Lung (tissue), 12 donors: ENCODE data around the gene SPACDR. TPM values are rescaled to one million over a fixed set of nuclear protein-coding genes. Genes with fewer than 3 reads are reported as not detected.
A peak's percentile ranks its signal among the peaks of the same experiment; 100 is the strongest.
"Not testable (repeated sequence)": the region's sequence is repeated elsewhere in the genome, so short reads cannot be mapped to it uniquely, and the experiment has no call there.

Experiments
- ATAC-seq: fragments of 200-7000 bp; cut with Tn5 transposase; one replicate; pipeline ENCODE4 v1.9.1; 2020; ENCODE audit warnings: moderate number of reproducible peaks; ENCODE audit not compliant: insufficient read depth, low FRiP score
- DNase-seq, 3 donors: peaks; one replicate each; pipeline ENCODE4 v3.0.0-alpha.2; 2013 to 2017
- H3K27ac ChIP-seq, 2 donors: one replicate each; pipeline ENCODE4 v1.5.1; 2013; ENCODE audit warnings: mild to moderate bottlenecking in 2 of 2, moderate library complexity in 2 of 2, control low read depth in 1 of 2, inconsistent platforms in 1 of 2, low read depth in 1 of 2, low read length in 1 of 2
- H3K27me3 ChIP-seq, 3 donors: one replicate each; pipeline ENCODE4 v1.5.1; 2013; ENCODE audit warnings: low read length in 2 of 3; ENCODE audit not compliant: control insufficient read depth in 3 of 3, insufficient read depth in 3 of 3
- H3K36me3 ChIP-seq, 4 donors: one replicate each; pipeline ENCODE4 v1.5.1; 2013; ENCODE audit warnings: low read length in 4 of 4, mild to moderate bottlenecking in 1 of 4, moderate library complexity in 1 of 4; ENCODE audit not compliant: control insufficient read depth in 4 of 4, insufficient read depth in 4 of 4
- H3K4me1 ChIP-seq, 5 donors: one replicate each; pipeline ENCODE4 v1.5.1; 2013; ENCODE audit warnings: low read length in 5 of 5, mild to moderate bottlenecking in 2 of 5, moderate library complexity in 1 of 5; ENCODE audit not compliant: control insufficient read depth in 5 of 5, insufficient read depth in 5 of 5
- H3K4me3 ChIP-seq: one replicate; pipeline ENCODE4 v1.5.1; 2013; ENCODE audit warnings: mild to moderate bottlenecking, control low read depth, moderate library complexity
- H3K9ac ChIP-seq, 2 donors: one replicate each; pipeline ENCODE4 v1.5.1; 2013; ENCODE audit warnings: low read length in 2 of 2, control low read depth in 1 of 2; ENCODE audit not compliant: insufficient read depth in 1 of 2
- H3K9me3 ChIP-seq, 4 donors: one replicate each; pipeline ENCODE4 v1.5.1; 2013; ENCODE audit warnings: low read length in 3 of 4, mild to moderate bottlenecking in 1 of 4, moderate library complexity in 1 of 4; ENCODE audit not compliant: control insufficient read depth in 4 of 4, insufficient read depth in 3 of 4
- CTCF ChIP-seq: IDR thresholded peaks from 2 replicates; pipeline ENCODE4 v1.5.1; 2012; ENCODE audit warnings: mild to moderate bottlenecking; ENCODE audit errors: control extremely low read depth, extremely low read depth
- WGBS, 2 donors: extraction: QIAGEN DNeasy Blood & Tissue Kit; methylation state at CpG; one replicate each; pipeline ENCODE4 v1.1.7; 2013; 5-methylcytosine and 5-hydroxymethylcytosine counted together
- polyA plus RNA-seq, 2 donors: library from polyadenylated mRNA; stranded (reverse); fragments of 200-250 nt; gene quantifications; one replicate each; pipeline ENCODE4 v1.2.1, GENCODE V29; 2013
- total RNA-seq, 2 donors: library from RNA; depleted of rRNA in 1 of 2; stranded (reverse); fragments of >200 nt in 1 of 2; gene quantifications; one replicate each; pipeline ENCODE4 v1.2.1, GENCODE V29; 2014 to 2021
- donor health status: control.
- donor health status: control.
- donor health status: Bipolar disorder and iron deficiency.
- donor health status: healthy.
- donor health status: DM: yes; HTN: yes; CAD: no.

The SPACDR gene
- total and polyA plus RNA-seq, 4 donors = 0.54 to 2.0 (median 0.83) TPM

DNA sequence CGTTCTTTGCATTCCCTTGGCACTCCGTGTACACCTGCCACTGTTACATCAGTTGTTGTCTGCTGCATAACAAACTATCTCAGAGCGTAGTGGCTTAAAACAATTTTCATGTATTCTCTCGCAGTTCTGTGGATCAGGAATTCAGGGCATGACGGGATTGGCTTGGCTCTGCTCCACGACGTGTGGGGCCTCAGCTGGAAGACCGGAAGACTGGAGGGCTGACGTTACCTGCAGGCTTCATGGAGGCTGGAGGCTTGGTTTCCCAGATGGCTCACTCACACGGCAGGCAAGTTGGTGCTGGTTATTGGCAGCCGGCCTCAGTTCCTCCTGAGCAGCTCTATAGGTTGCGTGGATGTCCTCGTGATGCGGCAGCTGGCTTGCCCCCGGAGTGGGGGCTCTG lies 45.2 kb upstream of the SPACDR start:
- Histone ChIP-seq H3K9ac (no peak overlapping the region), H3K4me1 (peaks cover 0 to 2% (median 0%) of the 10 kb centered on the region in 5 donors), H3K27ac (no peak overlapping the region), H3K4me3 (no peak overlapping the region), H3K9me3 (no peaks in the 10 kb centered on the region), H3K27me3 (no peaks in the 10 kb centered on the region), H3K36me3 (no peaks in the 10 kb centered on the region)
- ATAC-seq = no peak
- DNase-seq = peak; percentile 68 to 84 (median 80)
- 71 to 77% methylated on average over 15 of the region's 15 CpGs for WGBS, 2 donors
- TF ChIP-seq CTCF = no peak

DNA sequence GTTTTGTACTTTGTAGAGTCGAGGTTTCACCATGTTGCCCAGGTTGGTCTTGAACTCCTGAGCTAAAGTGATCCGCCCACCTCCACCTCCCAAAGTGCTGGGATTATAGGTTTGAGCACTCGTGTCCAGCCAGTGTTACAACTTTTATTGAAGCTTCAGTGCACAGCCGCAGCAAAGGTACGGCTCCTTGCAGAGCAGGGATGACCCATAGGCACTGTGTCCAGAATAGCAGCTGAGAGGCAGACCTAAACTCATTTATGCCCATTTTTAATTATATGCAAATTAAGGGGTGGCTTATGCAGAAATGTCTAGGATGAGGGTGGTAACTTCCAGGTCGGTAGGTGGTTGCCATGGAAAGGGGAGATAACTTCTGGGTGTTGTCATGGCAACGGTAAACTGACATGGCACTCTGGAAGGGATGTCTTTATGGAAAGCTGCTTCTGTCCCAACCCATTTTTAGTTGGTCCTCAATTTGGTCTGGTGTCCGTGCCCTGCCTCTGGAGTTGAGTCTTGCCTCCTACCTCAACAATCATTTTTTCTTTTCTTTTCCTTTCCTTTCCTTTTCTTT lies 42.4 kb upstream of the SPACDR start:
- H3K27ac ChIP-seq = no peak overlapping the region
- no peak overlapping the region for H3K4me3 ChIP-seq
- no peak for DNase-seq
- no peak for TF ChIP-seq CTCF
- no peaks in the 10 kb centered on the region for H3K36me3 ChIP-seq
- H3K27me3 ChIP-seq = no peaks in the 10 kb centered on the region
- no peak for ATAC-seq
- no peak overlapping the region for H3K9ac ChIP-seq
- no peaks in the 10 kb centered on the region for H3K9me3 ChIP-seq
- peaks cover 0 to 2% (median 0%) of the 10 kb centered on the region in 5 donors for H3K4me1 ChIP-seq
- WGBS, 2 donors = 71 to 81% methylated on average over 8 of the region's 8 CpGs

GRCh38 chr7:100504887-100505611 lies 41.0 kb upstream of the SPACDR start:
- Histone ChIP-seq H3K4me3 (no peak overlapping the region), H3K9ac (no peak overlapping the region), H3K36me3 (no peaks in the 10 kb centered on the region), H3K27me3 (no peaks in the 10 kb centered on the region), H3K27ac (no peak overlapping the region), H3K9me3 (no peaks in the 10 kb centered on the region), H3K4me1 (peaks cover 0 to 2% (median 0%) of the 10 kb centered on the region in 5 donors)
- DNase-seq (no peak), ATAC-seq (no peak)
- WGBS, 2 donors = 93 to 94% methylated on average over 9 of the region's 9 CpGs
- TF ChIP-seq CTCF = no peak

DNA sequence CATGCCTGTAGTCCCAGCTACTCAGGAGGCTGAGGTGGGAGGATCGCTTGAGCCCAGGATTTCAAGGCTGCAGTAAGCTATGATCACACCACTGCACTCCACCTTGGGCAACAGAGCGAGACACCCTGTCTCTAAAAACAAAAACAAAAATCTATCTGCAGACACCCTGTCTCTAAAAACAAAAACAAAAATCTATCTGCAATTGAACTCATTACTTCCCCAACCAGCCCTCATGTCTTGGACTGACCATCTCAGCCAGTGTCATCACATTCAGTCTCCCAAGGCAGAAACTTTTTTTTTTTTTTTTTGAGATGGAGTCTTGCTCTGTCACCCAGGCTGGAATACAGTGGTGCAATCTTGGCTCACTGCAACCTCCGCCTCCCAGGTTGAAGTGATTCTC lies 40.0 kb upstream of the SPACDR start:
- H3K36me3 ChIP-seq, H3K4me1 ChIP-seq, H3K27me3 ChIP-seq, ATAC-seq, H3K27ac ChIP-seq, H3K4me3 ChIP-seq, DNase-seq, H3K9me3 ChIP-seq, H3K9ac ChIP-seq: not testable (repeated sequence)
- WGBS, 2 donors = 95 to 98% methylated on average over 3 of the region's 3 CpGs

DNA sequence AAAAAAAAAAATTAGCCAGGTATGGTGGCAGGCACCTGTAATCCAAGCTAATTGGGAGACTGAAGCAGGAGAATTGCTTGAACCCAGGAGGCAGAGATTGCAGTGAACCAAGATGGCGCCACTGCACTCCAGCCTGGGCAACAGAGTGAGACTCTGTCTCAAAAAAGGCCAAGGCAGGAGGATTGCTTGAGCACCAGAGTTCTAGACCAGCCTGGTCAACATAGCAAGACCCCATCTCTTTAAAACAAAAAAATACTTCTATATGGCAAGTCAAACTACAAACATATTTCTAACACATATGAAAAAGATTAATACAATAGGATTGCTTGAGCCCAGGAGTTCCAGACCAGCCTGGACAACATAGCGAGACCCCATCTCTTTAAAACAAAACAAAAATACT lies 36.7 kb upstream of the SPACDR start:
- ATAC-seq, DNase-seq: not testable (repeated sequence)

More for the DNA sequence above, 36.7 kb upstream of the SPACDR start:
- not testable (repeated sequence) for H3K4me1 ChIP-seq, H3K4me3 ChIP-seq, H3K27ac ChIP-seq, H3K9me3 ChIP-seq, H3K36me3 ChIP-seq, H3K27me3 ChIP-seq, H3K9ac ChIP-seq
- 94 to 96% methylated on average over 2 of the region's 2 CpGs for WGBS, 2 donors
